ENCODE measurements around the gene YIPF6. TPM values are rescaled to one million over a fixed set of nuclear protein-coding genes. Genes with fewer than 3 reads are reported as not detected.

The YIPF6 gene
- total and polyA plus RNA-seq, 3 experiments from 2014 or later: 17.5 to 20.4 (median 19.4) TPM

Other genes with a start within 250 kb of the YIPF6 start
- gene OPHN1, start 65.6 kb upstream of the YIPF6 start, total RNA-seq: under 1 TPM in 1 of 2 experiments, not detected in 1; 0.20 TPM
- not detected for gene OPHN1, start 65.6 kb upstream of the YIPF6 start, polyA plus RNA-seq
- gene STARD8, start 148.6 kb downstream of the YIPF6 start, total RNA-seq: under 1 TPM; 0.24 to 0.42 TPM
- gene STARD8, start 148.6 kb downstream of the YIPF6 start, polyA plus RNA-seq: not detected

Data from CD8-positive, alpha-beta memory T cell (primary cell).